OCI-LY7 (cell line): Measurements from ENCODE around the gene COLQ. TPM values are rescaled to one million over a fixed set of nuclear protein-coding genes. Genes with fewer than 3 reads are reported as not detected.
"Not testable (repeated sequence)": the region's sequence is repeated elsewhere in the genome, so short reads cannot be mapped to it uniquely, and the experiment has no call there.

Experiments used
- BruUV-seq: library from RNA; stranded (reverse); fragments of 400-500 nt; replicated peaks from 2 replicates; lab custom pipeline; 2021; lab: Mats Ljungman, UMichigan
- CTCF ChIA-PET: fragments of 300-600 bp; sonication (Branson Sonifier 250); formaldehyde crosslinking; loops from one replicate; lab custom pipeline; 2022; ENCODE audit warnings: antibody characterized with exemption; ENCODE audit not compliant: unreplicated experiment; lab: Charles Lee
- POLR2A ChIA-PET: fragments of 300-600 bp; sonication (Branson Sonifier 250); formaldehyde crosslinking; loops from one replicate; lab custom pipeline; 2022; ENCODE audit warnings: antibody characterized with exemption; lab: Charles Lee
- DNase-seq: peaks from one replicate; pipeline ENCODE4 v3.0.0-alpha.2; 2015; ENCODE audit warnings: low spot score
- H2AFZ ChIP-seq: fragments of 200-600 bp; sonication (generic), shearing (Covaris generic); 2 replicates; pipeline ENCODE4 v1.6.1; 2014; ENCODE audit warnings: mild to moderate bottlenecking, antibody characterized with exemption, low read length, moderate library complexity
- H3K27ac ChIP-seq: fragments of 200-600 bp; sonication (generic); 2 replicates; pipeline ENCODE4 v1.5.1; 2014; ENCODE audit warnings: mixed run types, low read depth, mild to moderate bottlenecking, moderate library complexity, low read length, inconsistent platforms; ENCODE audit not compliant: poor library complexity, severe bottlenecking
- H3K36me3 ChIP-seq: fragments of 200-600 bp; sonication (generic); 2 replicates; pipeline ENCODE4 v1.6.1; 2014; ENCODE audit warnings: mild to moderate bottlenecking, antibody characterized with exemption, low read length, moderate library complexity, mixed read lengths; ENCODE audit not compliant: insufficient read depth
- H3K4me1 ChIP-seq: fragments of 200-600 bp; sonication (generic); 2 replicates; pipeline ENCODE4 v1.5.1; 2014; ENCODE audit warnings: mild to moderate bottlenecking, low read length; ENCODE audit not compliant: insufficient read depth, poor library complexity, severe bottlenecking
- H3K4me2 ChIP-seq: fragments of 200-600 bp; sonication (generic); 2 replicates; pipeline ENCODE4 v1.6.1; 2014; ENCODE audit warnings: mild to moderate bottlenecking, low read length
- H3K4me3 ChIP-seq: fragments of 200-600 bp; sonication (generic); 2 replicates; pipeline ENCODE4 v1.5.1; 2014; ENCODE audit warnings: mild to moderate bottlenecking, low read depth, low read length; ENCODE audit not compliant: poor library complexity, severe bottlenecking
- H3K79me2 ChIP-seq: fragments of 200-600 bp; sonication (generic); 2 replicates; pipeline ENCODE4 v1.6.1; 2016; ENCODE audit warnings: low read depth, mild to moderate bottlenecking, low read length, moderate library complexity, mixed read lengths; ENCODE audit not compliant: insufficient read depth
- H3K9me2 ChIP-seq: fragments of 200-600 bp; sonication (generic); 2 replicates; pipeline ENCODE4 v1.6.1; 2016; ENCODE audit warnings: mild to moderate bottlenecking, low read length, mixed read lengths; ENCODE audit not compliant: insufficient read depth
- H3K9me3 ChIP-seq: fragments of 200-600 bp; sonication (generic); 2 replicates; pipeline ENCODE4 v1.6.1; 2014; ENCODE audit warnings: mild to moderate bottlenecking, mixed run types, low read length, mixed read lengths
- H4K20me1 ChIP-seq: fragments of 200-600 bp; sonication (generic); 2 replicates; pipeline ENCODE4 v1.6.1; 2014; ENCODE audit warnings: mild to moderate bottlenecking, antibody characterized with exemption, low read length, moderate library complexity, mixed read lengths; ENCODE audit not compliant: insufficient read depth
- CTCF ChIP-seq: fragments of 200-600 bp; sonication (generic); conservative IDR thresholded peaks from 2 replicates; pipeline ENCODE4 v1.5.1; 2014; ENCODE audit warnings: mild to moderate bottlenecking, antibody characterized with exemption, low read length, moderate library complexity, mixed read lengths
- EZH2phosphoT487 ChIP-seq: fragments of 200-600 bp; sonication (generic); IDR thresholded peaks from 2 replicates; pipeline ENCODE4 v1.6.1; 2018; ENCODE audit warnings: low read depth, borderline replicate concordance, mild to moderate bottlenecking, mixed run types, antibody characterized with exemption, low read length, moderate library complexity, mixed read lengths
- intact Hi-C: fragments of 100-400 bp; cut with micrococcal nuclease; formaldehyde crosslinking; loops from one replicate; pipeline ENCODE4 v1.10.0; 2022; ENCODE audit not compliant: unreplicated experiment
- total RNA-seq, 2 experiments: library from RNA; depleted of rRNA in 1 of 2; stranded (reverse); fragments of >200 nt in 1 of 2; shearing (Covaris generic) in 1 of 2; gene quantifications; 2 replicates each; pipeline ENCODE4 v1.2.3, GENCODE V29; 2014 to 2022

The COLQ gene
- total RNA-seq, 2 experiments from 2014 or later = 0.42 to 1.4 TPM

- Histone ChIP-seq H2AFZ (no peak overlapping the region), H3K9me2 (no peaks in the 10 kb centered on the region), H3K27ac (no peak overlapping the region), H3K36me3 (peaks cover 72% of the 10 kb centered on the region), H3K9me3 (no peaks in the 10 kb centered on the region), H3K79me2 (peaks cover 8% of the 10 kb centered on the region; the same call in 1 of the 2 replicates), H3K4me1 (peaks cover 3% of the 10 kb centered on the region), H4K20me1 (no peaks in the 10 kb centered on the region), H3K4me2 (no peak overlapping the region), H3K4me3 (no peak overlapping the region)
- no peak for DNase-seq
- no peak for TF ChIP-seq CTCF
- ChIA-PET POLR2A (no interaction called here), CTCF (no interaction called here)
- BruUV-seq = no TSS peak
- intact Hi-C loops = no loop called here
These were observed 100.6 kb downstream of the COLQ start for GRCh38 chr3:15420871-15421270.

- H3K36me3 ChIP-seq = peaks cover 64% of the 10 kb centered on the region
- H3K9me2 ChIP-seq, H4K20me1 ChIP-seq, BruUV-seq, H3K4me1 ChIP-seq, H3K4me3 ChIP-seq, DNase-seq, H3K27ac ChIP-seq, H3K79me2 ChIP-seq, intact Hi-C loops, H3K4me2 ChIP-seq, POLR2A ChIA-PET, H2AFZ ChIP-seq, CTCF ChIA-PET, H3K9me3 ChIP-seq: not testable (repeated sequence)
These were observed 110.5 kb downstream of the COLQ start for GRCh38 chr3:15410966-15411365.

GRCh38 chr3:15409774-15410173 lies 111.7 kb downstream of the COLQ start:
- intact Hi-C loops = loop anchor here (5.0 kb wide), 1 partner anchor 148 kb away; no protein-coding TSS in a partner anchor

More at GRCh38 chr3:15409774-15410173, 111.7 kb downstream of the COLQ start:
- TF ChIP-seq EZH2phosphoT487 (no peak), CTCF (no peak)
- Histone ChIP-seq H3K4me3 (no peak overlapping the region), H3K4me1 (no peaks in the 10 kb centered on the region), H3K36me3 (peaks cover 54% of the 10 kb centered on the region), H4K20me1 (no peaks in the 10 kb centered on the region), H3K79me2 (no peaks in the 10 kb centered on the region), H3K9me2 (no peaks in the 10 kb centered on the region), H2AFZ (no peak overlapping the region), H3K9me3 (no peaks in the 10 kb centered on the region), H3K27ac (no peak overlapping the region), H3K4me2 (no peak overlapping the region)
- no peak for DNase-seq
- CTCF ChIA-PET = interaction anchor here (1.1 kb wide), 1 partner anchor 142 kb away, joined by 3 read pairs; no protein-coding TSS in a partner anchor
- POLR2A ChIA-PET = no interaction called here
- BruUV-seq = no TSS peak
